NCI-H2171 treated with DMSO at 0.1 percent for 48 hours (cell line): ENCODE results near the gene METTL9.
"Not testable (repeated sequence)": the region's sequence is repeated elsewhere in the genome, so short reads cannot be mapped to it uniquely, and the experiment has no call there.

Experiments used
- DNase-seq: peaks from one replicate; lab custom pipeline; 2025; lab: John Stamatoyannopoulos, UW

METTL9 gene

DNA sequence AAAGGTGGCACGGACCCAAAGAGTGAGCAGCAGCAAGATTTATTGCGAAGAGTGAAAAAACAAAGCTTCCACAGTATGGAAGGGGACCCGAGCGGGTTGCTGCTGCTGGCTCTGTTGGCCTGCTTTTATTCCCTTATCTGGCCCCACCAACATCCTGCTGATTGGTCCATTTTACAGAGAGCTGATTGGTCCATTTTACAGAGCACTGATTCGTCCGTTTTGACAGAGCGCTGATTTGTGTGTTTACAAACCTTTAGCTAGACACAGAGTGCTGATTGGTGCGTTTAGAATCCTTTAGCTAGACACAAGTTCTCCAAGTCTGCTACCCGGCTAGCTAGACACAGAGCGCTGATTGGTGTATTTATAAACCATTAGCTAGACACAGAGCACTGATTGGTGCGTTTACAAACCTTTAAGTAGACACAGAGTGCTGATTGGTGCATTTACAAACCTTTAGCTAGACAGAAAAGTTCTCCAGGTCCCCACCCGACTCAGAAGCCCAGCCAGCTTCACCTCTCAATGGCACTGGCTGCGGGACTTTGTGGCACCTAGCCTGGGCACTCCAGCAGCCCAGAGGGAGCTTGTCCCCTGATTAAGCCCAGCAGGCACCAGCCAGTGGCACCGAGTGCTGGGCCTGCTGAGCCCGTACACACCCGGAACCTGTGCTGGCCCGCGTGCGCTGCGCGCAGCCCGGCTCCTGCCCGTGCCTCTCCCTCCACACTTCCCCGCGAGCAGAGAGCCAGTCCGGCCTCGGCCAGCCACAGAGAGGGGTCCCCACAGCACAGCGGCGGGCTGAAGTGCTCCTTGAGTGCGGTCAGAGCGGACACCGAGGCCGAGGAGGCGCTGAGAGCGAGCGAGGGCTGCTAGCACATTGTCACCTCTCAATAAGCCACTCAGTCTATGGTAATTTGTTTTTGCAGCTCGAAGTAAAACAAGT is 37.9 kb downstream of the METTL9 start:
- DNase-seq = no peak

DNA sequence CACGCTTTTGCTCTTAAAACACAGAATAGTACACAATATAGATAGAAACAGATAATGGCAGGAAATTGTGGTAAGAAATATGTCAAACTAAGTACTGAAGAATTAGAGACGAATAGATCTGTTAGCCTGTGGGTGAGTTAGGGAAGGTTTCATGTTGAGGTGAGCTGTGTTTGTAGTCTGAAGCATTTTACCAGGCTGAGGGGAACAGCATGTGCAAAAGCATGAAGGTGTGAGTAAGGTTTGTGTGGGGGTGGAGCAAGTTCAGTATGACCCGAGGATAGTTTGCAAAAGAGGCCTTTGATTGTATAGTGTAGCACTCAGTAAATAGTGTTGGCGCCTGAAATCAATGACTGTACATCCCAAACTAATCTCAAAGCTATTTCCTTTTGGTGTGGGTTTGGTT is 39.2 kb downstream of the METTL9 start:
- no peak for DNase-seq

DNA sequence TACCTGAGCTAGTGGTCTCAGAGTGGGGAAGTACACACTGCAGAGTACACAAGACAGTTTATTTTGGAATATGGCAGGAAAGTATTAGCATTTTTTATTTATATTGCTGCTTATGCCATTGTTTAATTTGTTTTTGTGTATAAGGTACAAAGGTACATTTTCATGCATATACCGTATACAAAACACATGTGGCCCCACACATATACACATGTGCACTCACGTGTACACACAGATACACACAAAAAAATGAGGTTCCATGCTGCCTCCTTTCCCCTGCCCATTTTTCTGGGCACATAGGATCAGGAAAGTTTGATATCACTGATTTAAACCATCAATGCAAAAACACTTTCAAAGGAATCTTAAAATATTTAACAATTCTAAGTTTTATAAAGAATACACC is 40.1 kb downstream of the METTL9 start:
- DNase-seq = no peak

DNA sequence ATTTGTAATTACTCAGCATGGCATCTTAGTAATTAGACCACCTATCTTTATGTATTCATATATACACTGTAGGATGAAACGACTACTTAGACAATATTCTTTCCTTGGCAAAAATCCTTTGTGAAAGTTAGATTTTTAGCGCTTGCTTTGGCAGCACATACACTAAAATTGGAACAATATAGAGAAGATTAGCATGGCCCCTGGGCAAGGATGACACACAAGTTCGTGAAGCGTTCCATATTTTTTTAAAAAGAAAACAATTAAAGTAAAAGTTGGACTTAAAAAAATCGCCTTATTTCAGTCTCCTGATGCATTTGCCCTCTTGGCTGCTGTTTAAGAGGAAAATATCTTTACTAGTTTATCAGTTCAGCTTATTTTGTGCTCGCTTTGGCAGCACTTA is 42.5 kb downstream of the METTL9 start:
- no peak for DNase-seq

DNA sequence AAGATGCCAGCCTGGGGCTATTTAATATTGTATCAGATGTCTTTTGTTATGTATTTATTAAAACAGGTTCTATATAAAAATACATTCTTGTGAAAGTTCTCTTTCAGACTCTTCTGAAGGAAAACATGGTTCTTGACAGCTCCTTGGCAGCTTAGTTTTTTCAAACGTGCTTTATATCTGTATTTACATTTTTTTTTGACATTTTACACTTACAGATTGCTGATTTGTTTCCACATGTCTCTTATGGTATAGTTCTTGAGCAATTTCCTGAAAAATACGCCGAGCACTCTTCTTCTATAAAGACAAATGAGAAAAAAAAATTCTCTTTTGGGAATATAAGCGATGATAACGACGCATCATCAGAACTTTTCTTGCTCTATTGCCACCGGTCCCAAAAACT is 43.5 kb downstream of the METTL9 start:
- DNase-seq = no peak

DNA sequence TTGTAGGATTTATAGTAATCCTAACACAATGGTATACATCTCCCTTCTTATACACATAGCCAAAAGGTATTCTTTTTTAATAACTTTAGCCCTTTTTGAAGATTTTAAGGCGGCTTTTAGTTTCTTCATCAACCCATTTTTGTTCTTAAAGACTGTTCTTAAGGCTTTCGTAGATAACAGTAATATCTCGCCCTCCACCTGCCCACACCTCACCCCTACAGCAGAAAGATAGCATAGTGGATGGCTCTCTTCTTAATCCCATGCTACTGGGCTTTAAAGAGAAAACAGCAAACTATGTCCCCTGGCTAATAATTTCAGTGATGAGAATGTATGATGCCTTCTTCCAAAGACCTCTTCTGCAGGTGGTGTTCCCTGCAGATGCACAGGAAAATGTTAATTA is 44.4 kb downstream of the METTL9 start:
- DNase-seq = no peak

DNA sequence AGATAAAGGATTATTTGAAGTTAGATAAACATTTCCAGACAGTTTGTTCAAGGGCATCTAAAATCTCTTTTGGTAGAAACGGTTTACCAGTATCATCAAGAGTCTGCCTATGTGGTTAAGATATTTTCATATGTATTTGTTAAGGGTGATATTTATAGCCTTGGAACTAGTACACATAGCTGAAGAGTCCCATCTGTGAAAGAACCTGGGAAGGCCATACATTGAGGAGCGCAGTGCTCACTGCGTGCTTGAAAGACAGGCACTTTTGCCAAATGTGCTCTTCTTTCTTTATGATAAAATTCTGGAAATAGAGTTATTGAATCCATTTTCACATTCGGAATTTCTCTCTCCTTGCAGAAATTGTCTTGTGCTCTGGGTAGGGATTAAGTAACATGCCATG is 45.3 kb downstream of the METTL9 start:
- no peak for DNase-seq

DNA sequence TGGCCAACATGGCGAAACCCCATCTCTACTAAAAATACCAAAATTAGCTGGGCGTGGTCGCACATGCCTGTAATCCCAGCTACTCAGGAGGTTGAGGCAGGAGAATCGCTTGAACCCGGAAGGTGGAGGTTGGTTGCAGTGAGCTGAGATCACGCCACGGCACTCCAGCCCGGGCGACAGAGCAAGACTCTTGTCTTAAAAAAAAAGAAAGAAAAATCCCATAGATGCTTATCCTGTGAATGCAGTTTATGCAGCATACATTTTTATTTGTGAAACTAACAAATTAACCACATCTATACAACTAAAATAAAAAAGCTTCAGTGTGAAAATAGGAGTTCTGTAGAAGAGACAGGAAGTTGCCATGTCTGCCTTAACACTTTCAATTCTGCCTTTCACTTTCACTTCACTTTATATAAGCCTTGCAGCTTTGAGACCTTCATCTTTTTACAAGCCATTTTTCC is 45.9 kb downstream of the METTL9 start:
- no peak for DNase-seq

DNA sequence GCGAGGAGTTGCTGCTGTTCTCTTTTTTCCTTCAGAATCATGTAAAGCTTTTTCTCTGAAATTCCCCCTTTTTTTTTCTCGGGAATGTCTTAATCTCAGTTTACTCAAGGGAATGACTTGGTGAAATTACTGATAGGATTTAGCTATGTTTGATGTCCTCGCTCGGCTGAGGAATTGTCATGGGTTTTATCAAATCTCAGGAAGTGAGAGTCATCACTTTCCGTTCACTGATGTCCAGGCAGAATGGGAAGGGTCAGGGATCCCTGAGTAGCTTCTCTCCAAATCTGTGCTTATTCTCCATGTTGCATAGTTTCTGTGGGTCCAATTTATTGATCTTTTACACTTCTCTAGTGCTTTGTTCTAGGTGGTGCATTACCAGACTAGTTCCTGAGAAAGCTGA is 46.7 kb downstream of the METTL9 start:
- DNase-seq = no peak

DNA sequence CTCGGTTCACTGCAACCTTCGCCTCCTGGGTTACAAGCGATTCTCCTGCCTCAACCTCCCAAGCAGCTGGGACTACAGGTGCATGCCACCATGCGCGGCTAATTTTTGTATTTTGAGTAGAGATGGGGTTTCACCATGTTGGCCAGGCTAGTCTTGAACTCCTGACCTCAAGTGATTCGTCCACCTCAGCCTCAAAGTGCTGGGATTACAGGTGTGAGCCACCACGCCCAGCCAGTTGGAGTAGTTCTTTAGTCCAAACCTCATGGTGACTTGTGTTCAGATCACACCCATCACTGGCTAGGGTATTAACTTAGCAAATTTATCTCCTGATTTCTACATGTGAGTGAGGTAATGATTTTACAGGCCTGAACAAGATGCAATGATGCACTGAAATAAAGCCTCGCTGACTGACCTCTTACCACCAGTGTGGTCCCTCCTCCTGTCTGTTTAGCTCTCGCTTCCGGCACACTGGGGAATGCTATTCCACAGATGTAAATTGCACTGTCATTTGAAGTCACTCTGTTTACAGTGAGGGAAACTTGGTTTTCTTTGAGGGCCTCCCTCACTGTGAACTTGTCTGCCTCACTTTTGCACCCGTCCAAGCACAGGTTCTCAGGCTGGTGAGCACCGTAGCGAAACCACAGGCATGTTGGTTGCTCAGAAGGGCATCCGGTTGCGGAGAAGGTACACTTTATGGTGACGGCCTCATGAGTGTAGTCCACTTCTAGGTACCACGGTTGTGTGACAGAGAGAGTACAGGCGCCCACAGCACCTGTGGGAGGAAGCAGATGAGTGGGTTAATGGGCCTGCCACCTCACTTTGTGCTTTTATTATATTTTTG is 47.6 kb downstream of the METTL9 start:
- no peak for DNase-seq

DNA sequence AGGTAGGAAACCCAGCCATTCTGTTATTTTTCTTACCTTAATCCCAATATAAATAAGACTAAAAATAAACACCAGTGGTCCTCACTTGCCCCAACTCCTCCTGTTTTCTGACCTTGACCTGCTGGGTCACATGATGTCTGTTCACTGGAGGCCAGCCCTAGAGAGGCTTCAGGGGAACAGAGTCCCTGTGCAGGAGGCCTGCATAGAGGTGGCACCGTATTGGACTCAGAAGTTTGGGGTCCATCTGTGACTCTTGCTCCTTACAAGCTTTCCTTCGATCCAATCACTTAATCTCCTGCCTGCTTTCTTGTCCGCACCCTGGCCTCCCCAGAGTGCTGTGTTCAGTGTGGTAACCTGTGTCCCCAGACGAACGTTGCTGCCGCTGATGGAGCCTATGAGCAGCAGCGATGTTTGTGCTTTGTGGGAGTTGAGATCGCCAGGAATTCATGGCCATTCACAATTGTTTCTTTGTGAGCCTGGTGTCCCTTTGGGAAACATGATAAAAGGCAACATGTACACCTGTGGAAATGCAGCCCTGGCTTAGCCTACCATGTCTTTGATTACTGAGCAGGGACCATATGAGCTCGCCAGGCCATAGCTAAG is 48.3 kb downstream of the METTL9 start:
- no peak for DNase-seq

DNA sequence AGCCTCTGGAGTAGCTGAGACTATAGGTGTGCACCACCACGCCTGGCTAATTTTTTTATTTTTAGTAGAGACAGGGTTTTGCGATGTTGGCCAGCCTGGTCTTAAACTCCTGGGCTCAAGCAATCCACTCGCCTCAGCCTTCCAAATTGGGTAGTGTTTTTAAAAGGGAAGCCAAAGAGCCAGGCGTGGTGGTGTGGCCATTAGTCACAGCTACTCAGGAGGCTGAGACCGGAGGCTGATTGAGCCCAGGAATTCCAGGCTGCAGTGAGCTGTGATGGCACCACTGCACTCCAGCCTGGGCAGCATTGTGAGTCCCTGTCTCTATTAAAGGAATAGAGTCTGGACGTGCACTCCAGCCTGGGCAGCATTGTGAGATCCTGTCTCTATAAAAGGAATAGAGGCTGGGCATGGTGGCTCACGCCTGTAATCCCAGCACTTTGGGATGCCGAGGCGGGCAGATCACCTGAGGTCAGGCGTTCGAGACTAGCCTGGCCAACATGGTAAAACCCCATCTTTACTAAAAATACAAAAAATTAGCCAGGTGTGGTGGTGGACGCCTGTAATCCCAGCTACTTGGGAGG is 50.5 kb downstream of the METTL9 start:
- DNase-seq = not testable (repeated sequence)

DNA sequence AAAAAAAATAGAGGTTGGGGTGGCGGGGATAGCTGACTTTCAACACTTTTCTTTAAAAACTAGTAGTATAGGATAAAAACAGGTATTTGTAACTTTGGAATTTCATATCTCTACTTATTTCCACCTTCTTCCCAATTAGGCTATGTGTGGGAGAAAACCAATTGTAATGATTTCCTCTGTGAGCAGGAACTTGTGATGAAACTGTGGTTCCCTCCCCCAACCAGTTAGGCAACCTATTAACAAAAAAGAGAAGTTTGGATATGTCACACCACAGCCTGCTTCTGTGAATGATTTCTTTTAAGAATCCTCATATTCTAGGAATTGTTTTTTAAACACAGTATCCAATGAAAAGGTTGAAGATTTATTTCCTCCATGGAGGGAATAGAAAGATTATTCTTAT is 51.1 kb downstream of the METTL9 start:
- no peak for DNase-seq

DNA sequence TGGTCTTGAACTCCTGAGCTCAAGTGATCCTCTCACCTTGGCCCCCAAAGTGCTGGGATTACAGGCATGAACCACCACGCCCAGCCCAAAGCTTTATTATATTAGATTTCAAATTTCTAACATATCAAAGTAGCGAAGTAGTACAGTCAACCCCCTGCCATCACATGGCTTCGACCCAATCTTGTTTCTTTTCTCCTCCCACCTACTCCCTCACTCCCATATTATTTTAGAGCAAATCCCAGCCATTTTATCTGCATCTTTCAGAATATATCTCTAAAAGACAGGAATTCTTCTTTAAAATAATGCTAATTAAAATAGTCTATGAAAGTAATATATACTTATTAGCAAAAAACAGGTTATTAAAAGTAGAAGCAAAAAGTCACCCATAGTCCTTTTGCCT is 52.1 kb downstream of the METTL9 start:
- DNase-seq = no peak

DNA sequence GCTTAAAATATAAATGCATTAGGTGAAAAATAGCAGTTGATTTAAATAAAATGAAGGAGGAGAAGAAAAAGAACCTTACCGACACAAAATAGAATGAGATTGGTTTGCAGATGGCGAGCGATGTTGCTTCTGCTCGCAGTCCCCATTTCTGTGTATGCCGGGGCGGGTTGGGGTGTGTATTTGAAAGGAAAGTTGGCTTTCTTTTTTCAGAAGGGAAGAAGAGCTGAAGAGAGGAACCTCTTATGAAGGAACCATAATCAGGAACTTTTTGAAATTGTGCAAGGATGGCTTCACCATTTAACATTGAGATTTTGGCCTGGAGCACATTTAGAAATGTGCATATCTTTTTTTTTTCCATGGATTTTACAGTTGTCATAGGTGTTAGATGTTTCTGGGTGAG is 53.1 kb downstream of the METTL9 start, which contains the start of gene IGSF6:
Gene IGSF6 (minus strand): TSS at position 156 of the 400 bp plus-strand sequence. CDS start 10 bp downstream, at position 146.
- no peak for DNase-seq

DNA sequence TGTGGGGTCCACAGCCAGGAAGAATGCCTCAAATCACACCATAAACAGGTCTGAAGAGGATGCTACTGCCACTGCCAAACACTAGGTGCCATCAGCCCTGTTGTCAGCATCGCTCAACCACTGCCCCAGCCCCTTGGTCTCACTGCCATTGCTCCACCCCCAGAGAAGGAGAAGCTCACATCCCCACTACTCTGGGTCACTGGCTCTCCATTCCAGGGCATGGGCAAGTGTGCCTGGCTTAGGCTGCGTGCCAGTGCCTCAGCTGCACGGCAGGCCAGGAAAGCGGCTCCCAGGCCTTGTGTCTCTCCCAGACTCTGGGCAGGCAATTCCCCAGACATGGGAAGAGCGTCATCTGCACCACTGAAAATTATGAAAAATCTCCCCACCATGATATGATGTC is 54.2 kb downstream of the METTL9 start:
- DNase-seq = no peak

DNA sequence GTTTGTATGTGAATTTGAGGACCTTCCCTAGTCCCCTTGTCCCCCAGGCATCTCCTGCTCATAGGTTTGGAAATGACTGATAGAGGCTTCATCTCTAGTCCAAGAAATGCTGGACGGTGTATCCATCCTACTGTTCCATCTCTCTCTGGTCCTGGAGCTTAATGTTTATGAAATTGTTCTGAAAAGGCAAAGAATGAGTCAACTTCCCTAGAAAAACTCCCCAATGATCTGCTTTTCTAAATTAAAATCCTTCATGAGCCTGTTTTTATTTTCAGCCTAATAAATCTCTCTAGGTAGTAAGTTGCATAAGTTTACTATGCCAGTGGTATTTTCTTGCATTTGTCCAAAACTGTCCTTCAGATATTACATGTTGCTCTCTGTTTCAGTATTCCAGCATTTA is 55.1 kb downstream of the METTL9 start:
- DNase-seq = no peak

DNA sequence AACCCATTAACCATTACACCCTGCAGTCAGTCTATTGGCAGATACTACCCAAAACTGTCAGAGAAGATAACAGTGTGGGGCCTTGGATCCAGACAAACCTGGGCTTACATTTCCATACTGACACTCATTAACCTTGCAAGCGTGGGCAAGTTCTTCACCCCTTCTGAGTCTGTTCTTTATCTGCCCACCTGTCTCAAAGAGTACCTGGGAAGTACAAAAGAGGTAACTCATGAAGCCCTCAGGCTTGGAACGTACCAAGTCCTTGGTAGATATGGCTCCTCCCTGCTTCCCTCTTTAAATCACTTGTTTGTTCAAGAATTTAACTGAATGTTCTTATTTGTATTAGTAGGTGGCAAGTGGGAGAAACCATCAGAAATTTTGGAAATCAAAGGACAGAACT is 55.5 kb downstream of the METTL9 start:
- no peak for DNase-seq

DNA sequence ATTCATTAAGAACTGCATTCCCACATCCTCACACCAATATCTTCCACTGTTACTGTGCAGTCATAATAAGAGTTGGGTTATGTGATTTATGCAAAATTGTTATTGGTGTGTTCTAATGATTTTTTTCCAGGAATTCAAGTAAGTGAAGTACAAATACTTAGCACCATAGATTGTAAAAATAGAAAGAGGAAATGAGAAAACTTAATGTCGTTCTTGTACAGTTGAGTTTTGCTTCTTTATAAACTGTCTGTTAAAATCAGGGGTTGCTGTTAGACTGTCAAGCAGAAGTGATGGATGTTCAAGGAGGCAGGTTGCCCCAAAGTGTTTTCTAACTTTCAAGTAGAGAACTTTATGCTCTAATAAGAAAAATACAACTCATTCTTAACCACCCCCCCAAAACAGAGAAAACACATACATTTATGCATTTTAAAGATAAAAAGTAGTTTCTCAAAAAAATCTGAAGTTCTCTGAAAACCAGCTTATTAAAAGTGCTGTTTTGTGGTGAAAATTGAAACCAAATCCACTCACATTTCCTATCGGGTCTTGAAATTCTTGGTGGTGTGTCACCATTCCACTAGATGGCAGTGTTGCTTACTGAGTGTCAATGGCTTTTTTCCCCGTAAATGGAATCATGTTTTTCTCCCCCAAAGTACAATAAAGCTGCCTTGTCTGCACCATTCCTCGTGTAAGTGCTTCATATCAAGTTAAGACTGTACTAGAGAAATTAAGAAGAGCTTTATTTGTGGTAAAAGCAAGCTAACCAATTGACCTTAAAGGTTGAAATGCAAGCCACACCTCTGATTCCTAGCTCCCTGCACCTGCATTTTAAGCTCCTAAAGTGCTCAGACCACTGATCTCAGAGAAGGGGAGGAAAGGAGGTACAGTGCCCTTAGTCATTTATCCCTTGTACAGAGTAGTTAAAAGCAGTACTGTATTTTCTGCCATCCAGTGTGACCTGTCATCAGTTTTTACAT is 57.7 kb downstream of the METTL9 start:
- DNase-seq = peak; percentile 64

DNA sequence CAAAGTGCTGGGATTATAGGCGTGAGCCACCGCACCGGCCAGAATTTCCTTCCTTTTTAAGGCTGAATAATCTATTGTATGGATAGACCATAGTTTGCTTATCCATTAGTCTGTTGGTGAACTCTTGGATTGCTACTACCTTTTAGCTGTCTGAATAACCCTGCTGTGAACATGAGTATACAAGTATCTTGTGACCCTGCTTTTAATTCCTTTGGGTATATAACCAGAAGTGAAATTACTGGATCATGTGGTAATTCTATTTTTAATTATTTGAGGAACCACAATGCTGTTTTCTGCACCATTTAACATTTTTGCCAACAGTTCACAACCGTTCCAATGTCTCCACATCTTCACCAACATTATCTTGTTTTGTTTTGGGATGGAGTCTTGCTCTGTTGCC is 59.7 kb downstream of the METTL9 start:
- no peak for DNase-seq
